ENCODE data around the gene CMAS.

DNA sequence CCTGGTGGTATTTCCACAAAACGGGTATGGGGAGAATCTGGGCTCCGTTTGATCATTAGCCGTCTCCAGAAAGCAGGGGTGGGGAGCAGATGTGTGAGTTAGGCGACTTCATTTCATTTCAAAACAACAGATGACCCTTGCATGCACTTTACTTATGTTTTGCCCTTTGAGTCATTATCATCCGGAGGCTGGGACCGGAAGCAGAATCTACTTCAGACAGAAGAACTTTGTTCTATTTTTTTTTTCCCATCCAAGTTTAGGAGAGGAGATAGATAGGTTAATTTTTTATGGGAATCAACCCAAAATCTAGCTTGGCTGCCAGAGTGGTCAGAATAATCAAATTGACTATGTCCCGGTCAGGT, 31.3 kb upstream of the CMAS start:
- TF ChIP-seq, protein P1, sequence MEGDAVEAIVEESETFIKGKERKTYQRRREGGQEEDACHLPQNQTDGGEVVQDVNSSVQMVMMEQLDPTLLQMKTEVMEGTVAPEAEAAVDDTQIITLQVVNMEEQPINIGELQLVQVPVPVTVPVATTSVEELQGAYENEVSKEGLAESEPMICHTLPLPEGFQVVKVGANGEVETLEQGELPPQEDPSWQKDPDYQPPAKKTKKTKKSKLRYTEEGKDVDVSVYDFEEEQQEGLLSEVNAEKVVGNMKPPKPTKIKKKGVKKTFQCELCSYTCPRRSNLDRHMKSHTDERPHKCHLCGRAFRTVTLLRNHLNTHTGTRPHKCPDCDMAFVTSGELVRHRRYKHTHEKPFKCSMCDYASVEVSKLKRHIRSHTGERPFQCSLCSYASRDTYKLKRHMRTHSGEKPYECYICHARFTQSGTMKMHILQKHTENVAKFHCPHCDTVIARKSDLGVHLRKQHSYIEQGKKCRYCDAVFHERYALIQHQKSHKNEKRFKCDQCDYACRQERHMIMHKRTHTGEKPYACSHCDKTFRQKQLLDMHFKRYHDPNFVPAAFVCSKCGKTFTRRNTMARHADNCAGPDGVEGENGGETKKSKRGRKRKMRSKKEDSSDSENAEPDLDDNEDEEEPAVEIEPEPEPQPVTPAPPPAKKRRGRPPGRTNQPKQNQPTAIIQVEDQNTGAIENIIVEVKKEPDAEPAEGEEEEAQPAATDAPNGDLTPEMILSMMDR (IDR thresholded peaks at IDR 0.05) = no peak
- no peak for TF ChIP-seq TCF12 (IDR thresholded peaks at IDR 0.05)
- TF ChIP-seq CHD2 (IDR thresholded peaks at IDR 0.05; ENCODE audit: low read length, partially characterized antibody) = no peak
- TF ChIP-seq, protein P2, sequence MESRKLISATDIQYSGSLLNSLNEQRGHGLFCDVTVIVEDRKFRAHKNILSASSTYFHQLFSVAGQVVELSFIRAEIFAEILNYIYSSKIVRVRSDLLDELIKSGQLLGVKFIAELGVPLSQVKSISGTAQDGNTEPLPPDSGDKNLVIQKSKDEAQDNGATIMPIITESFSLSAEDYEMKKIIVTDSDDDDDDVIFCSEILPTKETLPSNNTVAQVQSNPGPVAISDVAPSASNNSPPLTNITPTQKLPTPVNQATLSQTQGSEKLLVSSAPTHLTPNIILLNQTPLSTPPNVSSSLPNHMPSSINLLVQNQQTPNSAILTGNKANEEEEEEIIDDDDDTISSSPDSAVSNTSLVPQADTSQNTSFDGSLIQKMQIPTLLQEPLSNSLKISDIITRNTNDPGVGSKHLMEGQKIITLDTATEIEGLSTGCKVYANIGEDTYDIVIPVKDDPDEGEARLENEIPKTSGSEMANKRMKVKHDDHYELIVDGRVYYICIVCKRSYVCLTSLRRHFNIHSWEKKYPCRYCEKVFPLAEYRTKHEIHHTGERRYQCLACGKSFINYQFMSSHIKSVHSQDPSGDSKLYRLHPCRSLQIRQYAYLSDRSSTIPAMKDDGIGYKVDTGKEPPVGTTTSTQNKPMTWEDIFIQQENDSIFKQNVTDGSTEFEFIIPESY (IDR thresholded peaks at IDR 0.05; ENCODE audit: borderline replicate concordance, low read depth) = no peak
- TF ChIP-seq, protein P3, sequence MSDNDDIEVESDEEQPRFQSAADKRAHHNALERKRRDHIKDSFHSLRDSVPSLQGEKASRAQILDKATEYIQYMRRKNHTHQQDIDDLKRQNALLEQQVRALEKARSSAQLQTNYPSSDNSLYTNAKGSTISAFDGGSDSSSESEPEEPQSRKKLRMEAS (IDR thresholded peaks at IDR 0.05; ENCODE audit: low read depth) = no peak

All from SK-N-SH (cell line).